HG03521 (cell line): ENCODE results near the gene NCKAP5L.

ENCODE experiments used
- ATAC-seq: cut with Tn5 transposase; IDR thresholded peaks from one replicate; pipeline ENCODE4 v1.9.1; 2021; ENCODE audit warnings: mild to moderate bottlenecking, moderate library complexity; ENCODE audit not compliant: unreplicated experiment

The NCKAP5L gene

DNA sequence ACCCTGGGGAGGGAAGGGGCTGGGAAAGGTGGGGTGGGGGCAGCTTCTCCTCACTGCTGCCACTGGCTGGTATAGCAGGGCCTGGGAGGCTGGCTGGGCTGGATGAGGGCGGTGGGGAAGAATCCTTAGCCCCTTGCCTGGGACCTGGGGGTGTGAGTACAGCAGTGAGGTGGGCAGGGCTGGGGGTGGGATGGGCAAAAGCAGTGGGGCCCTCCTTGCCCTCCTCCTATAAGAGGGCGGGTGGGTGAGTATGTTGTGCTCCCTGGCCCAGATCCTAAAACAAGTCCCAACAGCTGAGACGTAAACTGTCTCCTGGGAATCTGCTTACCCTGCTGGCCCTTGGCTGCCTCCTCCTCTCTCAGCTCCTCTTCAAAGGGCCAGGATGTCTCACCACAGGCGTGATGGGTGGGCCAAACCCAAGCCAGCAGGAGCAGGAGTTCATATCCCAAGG lies 2.2 kb downstream of the NCKAP5L start:
- no peak for ATAC-seq

DNA sequence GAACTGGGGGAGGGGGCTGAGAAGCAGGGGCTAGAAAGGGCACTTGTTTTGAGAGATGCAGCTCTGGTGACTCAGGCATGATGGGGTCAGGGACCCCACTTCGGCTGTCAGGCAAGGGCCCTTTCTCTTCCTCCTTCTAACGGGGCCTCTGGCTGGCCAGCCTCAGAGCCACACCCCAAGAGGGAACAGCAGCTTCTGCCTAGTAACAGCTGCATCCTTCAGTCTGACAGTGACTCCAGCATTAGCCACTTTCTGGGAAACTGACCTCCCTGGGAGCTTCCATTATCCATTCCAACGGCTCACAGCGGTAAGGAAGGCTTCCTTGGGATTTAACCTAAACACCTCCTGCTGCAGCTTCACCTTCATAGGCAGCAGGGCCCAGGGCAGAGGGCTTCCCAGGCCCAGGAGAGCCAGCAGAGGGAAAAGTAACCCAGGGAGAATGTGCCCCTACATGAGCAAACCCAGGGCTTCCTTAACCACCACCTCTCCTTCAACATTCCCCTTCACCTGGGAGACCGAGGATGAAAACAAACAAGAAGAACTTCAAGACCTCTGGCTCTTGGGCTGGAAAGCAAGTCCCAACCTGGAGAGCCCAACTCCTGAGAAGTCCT lies 2.7 kb downstream of the NCKAP5L start:
- ATAC-seq = no peak

- no peak for ATAC-seq
Observed at GRCh38 chr12:49824895-49825294, 3.3 kb downstream of the NCKAP5L start.

- no peak for ATAC-seq
Observed at GRCh38 chr12:49824416-49824815, 3.8 kb downstream of the NCKAP5L start.

- ATAC-seq = no peak
Observed at GRCh38 chr12:49823951-49824350, 4.3 kb downstream of the NCKAP5L start.

DNA sequence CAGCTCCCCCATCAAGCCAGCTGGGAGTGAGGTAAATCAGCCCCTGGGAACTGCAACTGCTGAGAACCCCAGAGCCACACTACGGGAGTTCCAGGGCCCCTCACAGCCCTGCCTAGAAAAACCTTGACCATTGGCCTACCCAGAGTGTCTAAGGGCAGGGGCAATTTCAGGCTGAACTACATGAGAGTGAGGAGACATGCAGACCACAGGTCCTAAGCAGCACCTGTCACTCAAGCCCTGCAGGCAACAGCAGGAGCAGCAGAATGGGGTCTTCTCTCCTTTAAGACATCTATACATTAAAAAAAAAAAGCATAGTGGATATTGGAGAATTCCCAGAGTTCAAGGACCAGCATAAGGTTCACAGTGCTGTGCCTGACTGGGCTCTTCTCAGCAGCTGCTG lies 4.9 kb downstream of the NCKAP5L start:
- no peak for ATAC-seq

- ATAC-seq = no peak
Observed at GRCh38 chr12:49821373-49822287, 6.6 kb downstream of the NCKAP5L start.

- ATAC-seq = no peak
Observed at GRCh38 chr12:49819786-49820185, 8.4 kb downstream of the NCKAP5L start.

DNA sequence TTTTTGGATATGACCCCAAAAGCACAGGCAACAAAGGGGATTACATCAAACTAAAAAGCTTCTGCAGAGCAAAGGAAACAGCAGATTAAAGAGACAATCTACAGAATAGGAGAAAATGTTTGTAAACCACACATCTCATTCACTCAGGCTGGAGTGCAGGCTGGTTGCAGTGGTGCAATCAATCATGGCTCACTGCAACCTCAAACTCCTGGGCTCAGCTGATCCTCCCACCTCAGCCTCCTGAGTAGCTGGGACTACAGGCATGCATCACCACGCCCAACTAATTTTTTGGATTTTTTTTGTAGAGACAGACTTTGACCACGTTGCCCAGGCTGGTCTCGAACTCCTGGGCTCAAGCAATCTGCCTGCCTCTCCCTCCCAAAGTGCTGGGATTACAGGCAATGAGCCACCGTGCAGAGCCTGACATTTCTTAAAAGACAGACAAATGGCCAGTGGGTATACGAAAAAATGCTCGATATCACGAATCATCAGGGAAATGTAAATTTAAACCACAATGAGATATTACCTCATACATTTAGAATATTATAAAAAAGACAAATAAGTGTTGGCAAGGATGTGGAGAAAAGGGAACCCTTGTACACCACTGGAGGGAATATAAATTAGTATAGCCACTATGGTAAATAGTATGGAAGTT lies 9.8 kb downstream of the NCKAP5L start:
- ATAC-seq = no peak

GRCh38 chr12:49813131-49813530 lies 15.1 kb downstream of the NCKAP5L start:
- no peak for ATAC-seq

DNA sequence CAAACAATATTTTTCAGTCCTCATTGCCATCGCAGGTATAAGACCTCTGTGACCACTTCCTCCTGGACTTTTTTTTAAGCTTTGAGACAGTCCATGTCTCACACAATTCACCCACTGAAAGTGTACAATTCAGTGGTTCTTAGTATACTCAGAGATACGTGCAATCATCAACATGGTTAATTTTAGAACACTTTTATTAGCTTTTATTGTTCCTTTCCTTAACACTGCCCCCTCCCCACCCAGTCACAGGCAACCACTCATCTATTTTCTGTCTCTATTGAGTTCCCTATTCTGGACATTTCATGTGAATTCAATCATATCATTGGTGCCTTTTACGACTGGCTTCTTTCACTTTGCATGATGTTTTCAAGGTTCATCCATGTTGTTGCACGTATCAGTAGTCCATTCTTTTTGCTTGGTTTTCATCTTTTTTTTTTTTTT lies 16.2 kb downstream of the NCKAP5L start:
- ATAC-seq = no peak

DNA sequence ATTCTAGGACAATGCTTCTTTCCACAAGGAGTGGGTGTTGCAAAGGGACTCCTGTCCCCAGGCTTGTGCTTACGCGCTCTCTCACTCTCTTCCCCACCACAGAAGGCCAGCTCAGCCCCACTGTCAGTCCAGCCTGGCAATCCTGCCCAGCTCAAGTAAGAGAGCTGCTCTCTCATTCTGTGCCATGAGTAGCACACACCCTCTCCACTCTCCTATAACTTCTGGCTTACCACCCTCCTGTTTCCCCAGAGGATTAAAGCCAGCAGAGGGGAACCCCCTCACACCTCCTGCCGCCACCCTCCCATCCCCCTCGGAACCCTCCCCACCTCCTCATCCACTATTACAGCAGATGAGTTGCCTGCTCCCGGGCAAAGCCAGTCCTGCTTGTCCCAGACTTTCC lies 17.1 kb downstream of the NCKAP5L start:
- ATAC-seq = no peak

- no peak for ATAC-seq
Observed at GRCh38 chr12:49809906-49810389, 18.3 kb downstream of the NCKAP5L start.

DNA sequence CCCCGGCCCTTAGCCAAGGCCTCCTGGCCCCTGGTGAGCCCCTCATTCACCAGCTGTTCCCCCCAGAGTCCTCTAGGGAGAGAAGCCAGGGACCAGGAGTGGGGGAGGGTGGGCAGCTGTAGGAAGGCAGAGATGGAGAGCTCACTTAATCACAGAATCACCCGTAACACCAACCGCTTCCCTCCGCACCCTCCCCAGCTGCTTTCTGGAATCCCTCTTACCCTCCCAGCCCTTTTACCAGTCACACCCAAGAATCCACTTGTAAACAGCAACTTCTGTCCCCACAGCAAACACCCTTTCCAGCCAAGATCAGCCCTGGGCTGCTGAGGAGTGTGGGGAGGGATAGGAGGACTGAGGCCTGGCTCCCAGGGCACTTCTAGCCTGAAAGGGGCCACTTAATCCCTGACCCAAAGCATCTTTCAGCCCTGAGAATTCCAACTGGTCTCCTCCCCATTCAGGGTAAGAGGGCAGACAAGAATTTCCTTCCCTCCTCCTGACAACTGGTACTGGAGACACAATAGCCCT lies 18.8 kb downstream of the NCKAP5L start:
- ATAC-seq = no peak

GRCh38 chr12:49808686-49809380 lies 19.4 kb downstream of the NCKAP5L start:
- no peak for ATAC-seq

- ATAC-seq = no peak
Observed at GRCh38 chr12:49807991-49808580, 20.1 kb downstream of the NCKAP5L start.

DNA sequence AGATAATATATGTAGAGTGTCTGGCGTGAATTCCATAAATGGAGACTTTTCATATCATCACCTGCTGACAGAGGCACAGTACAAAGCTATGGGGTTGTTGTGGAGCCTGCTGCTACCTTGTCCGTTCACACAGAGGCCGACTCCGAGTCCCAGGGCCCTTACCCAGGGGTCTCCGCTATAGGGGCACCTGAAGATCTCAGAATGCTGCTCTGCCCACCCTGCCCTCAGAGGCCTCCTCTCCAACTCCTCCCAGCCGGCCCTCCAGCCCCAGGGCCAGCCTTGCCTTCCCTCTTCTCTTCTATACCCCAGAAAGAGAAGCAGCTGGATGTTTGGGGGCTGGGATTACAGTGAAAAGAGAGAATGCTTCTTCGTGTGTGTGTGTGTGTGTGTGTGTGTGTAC lies 21.3 kb downstream of the NCKAP5L start:
- no peak for ATAC-seq

- ATAC-seq = no peak
Observed at GRCh38 chr12:49806321-49806813, 21.8 kb downstream of the NCKAP5L start.

DNA sequence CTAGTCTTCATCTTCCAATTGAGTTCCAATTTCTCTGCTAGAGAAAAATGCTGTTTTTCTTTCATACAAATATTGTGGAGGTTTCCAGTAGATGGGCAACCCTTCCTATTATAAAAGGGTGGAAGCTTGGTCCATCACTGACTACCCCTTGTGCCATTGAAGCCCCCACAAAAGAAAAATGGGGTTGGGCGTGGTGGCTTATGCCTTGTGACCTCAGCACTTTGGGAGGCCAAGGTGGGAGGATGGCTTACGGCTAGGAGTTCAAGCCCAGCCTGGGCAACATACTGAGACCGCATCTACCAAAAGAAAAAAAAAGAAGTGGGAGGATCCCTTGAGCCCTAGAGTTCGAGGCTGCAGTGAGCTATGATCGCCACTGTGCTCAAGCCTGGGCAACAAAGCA lies 22.8 kb downstream of the NCKAP5L start:
- no peak for ATAC-seq

DNA sequence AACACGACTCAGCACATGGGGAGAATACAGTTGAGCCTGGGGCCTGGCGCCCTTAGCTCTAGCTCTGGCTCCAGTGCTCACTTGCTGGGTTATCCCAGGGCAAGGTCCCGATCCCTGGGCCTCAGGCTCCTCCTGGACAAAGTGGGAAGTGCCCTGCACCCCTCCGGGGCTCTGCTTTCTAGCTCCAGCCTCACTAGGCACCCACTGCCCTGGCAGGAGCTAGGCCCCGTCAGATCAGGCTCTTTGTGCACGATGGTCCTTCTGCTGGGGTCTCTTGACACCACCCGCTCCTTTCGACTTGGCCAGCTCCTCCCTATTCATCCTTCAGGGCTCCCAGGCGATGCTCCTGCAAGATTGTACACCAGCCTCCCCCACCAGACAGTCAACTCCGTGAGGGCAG lies 23.4 kb downstream of the NCKAP5L start:
- no peak for ATAC-seq
